Activated T-cell treated with anti-CD3 and anti-CD28 coated beads, Interleukin-2, amount 50 U/mL, for 24 hours (primary cell): ENCODE data around the gene ERFL.
A peak's percentile ranks its signal among the peaks of the same experiment; 100 is the strongest.
"Not testable (repeated sequence)": the region's sequence is repeated elsewhere in the genome, so short reads cannot be mapped to it uniquely, and the experiment has no call there.

ENCODE experiments used
- DNase-seq: peaks from one replicate; pipeline ENCODE4 v3.0.0-alpha.2; 2020
- H3K27ac Mint-ChIP-seq: 2 replicates; pipeline ENCODE4 v1.8.0; 2020; ENCODE audit warnings: mild to moderate bottlenecking, mixed read lengths
- H3K27me3 Mint-ChIP-seq: 2 replicates; pipeline ENCODE4 v1.8.0; 2020; ENCODE audit warnings: mixed read lengths
- H3K36me3 Mint-ChIP-seq: 2 replicates; pipeline ENCODE4 v1.8.0; 2020; ENCODE audit warnings: low read depth, mixed read lengths
- H3K4me1 Mint-ChIP-seq: 2 replicates; pipeline ENCODE4 v1.8.0; 2020; ENCODE audit warnings: low read depth, mixed read lengths
- H3K4me3 Mint-ChIP-seq: 2 replicates; pipeline ENCODE4 v1.8.0; 2020; ENCODE audit warnings: mild to moderate bottlenecking, moderate library complexity, mixed read lengths
- H3K9me3 Mint-ChIP-seq: 2 replicates; pipeline ENCODE4 v1.8.0; 2020; ENCODE audit warnings: mixed read lengths

ERFL gene

GRCh38 chr19:41957161-41957837 is 29.1 kb upstream of the ERFL start:
- no peaks in the 10 kb centered on the region for H3K9me3 Mint-ChIP-seq
- peaks cover 16% of the 10 kb centered on the region for H3K36me3 Mint-ChIP-seq
- peaks cover 19% of the 10 kb centered on the region for H3K4me1 Mint-ChIP-seq
- peak overlapping the region; percentile 83 for H3K4me3 Mint-ChIP-seq
- H3K27ac Mint-ChIP-seq: peak overlapping the region; percentile 90
- no peaks in the 10 kb centered on the region for H3K27me3 Mint-ChIP-seq
- no peak for DNase-seq

DNA sequence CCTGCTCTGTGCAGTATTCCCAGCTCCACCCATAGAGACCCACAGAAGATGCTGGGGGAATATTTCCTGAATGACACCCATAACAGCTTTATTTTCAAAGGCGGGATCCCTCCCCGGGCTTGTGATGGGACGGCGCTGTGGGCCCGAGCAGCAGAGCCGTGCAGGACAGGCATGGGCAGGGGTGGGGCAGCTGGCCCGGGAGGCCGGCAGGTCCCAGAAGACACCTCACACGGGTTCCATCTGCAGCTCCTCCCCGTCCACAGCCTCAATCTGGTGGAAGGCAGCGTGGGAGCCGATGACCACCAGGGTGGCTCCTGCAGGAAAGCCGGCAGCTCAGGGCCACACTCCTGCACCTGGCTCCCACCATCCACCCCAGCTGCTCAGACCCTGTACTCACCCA is 28.4 kb upstream of the ERFL start:
- Mint-ChIP-seq H3K27me3 (no peaks in the 10 kb centered on the region), H3K27ac (no peak overlapping the region), H3K4me1 (peaks cover 21% of the 10 kb centered on the region), H3K36me3 (peaks cover 16% of the 10 kb centered on the region), H3K4me3 (no peak overlapping the region), H3K9me3 (no peaks in the 10 kb centered on the region)
- no peak for DNase-seq

GRCh38 chr19:41955521-41955920 is 27.3 kb upstream of the ERFL start:
- no peak overlapping the region for H3K27ac Mint-ChIP-seq
- peaks cover 16% of the 10 kb centered on the region for H3K36me3 Mint-ChIP-seq
- no peak overlapping the region for H3K4me3 Mint-ChIP-seq
- no peaks in the 10 kb centered on the region for H3K9me3 Mint-ChIP-seq
- DNase-seq: no peak
- H3K4me1 Mint-ChIP-seq: peaks cover 29% of the 10 kb centered on the region
- no peaks in the 10 kb centered on the region for H3K27me3 Mint-ChIP-seq

GRCh38 chr19:41951686-41952172 is 23.5 kb upstream of the ERFL start:
- peak; percentile 95 for DNase-seq
- H3K4me3 Mint-ChIP-seq: peak overlapping the region; percentile 25
- no peaks in the 10 kb centered on the region for H3K9me3 Mint-ChIP-seq
- H3K4me1 Mint-ChIP-seq: peaks cover 32% of the 10 kb centered on the region
- no peaks in the 10 kb centered on the region for H3K27me3 Mint-ChIP-seq
- H3K36me3 Mint-ChIP-seq: peaks cover 6% of the 10 kb centered on the region
- peak overlapping the region; percentile 72 for H3K27ac Mint-ChIP-seq

DNA sequence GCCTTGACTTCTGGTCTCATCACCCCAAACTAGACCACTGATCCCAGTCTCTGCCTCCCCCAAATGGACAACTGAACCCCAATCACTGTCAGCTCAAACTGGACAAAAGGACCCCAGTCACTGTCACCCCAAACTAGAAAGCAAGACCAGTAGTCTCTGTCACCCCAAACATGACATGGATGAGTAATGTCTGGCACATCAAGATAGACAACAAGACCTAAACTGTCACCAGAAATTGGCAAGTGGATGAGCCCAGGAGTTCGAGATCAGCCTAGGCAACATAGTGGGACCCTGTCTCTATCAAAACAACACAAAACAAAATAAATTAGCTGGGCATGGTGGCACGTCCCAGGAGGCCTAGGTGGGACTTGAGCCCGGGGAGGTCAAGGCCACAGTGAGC is 18.8 kb upstream of the ERFL start:
- Mint-ChIP-seq H3K9me3 (no peaks in the 10 kb centered on the region), H3K27me3 (no peaks in the 10 kb centered on the region), H3K4me3 (no peak overlapping the region), H3K36me3 (no peaks in the 10 kb centered on the region), H3K27ac (peak overlapping the region; percentile 61), H3K4me1 (peaks cover 65% of the 10 kb centered on the region)
- no peak for DNase-seq

DNA sequence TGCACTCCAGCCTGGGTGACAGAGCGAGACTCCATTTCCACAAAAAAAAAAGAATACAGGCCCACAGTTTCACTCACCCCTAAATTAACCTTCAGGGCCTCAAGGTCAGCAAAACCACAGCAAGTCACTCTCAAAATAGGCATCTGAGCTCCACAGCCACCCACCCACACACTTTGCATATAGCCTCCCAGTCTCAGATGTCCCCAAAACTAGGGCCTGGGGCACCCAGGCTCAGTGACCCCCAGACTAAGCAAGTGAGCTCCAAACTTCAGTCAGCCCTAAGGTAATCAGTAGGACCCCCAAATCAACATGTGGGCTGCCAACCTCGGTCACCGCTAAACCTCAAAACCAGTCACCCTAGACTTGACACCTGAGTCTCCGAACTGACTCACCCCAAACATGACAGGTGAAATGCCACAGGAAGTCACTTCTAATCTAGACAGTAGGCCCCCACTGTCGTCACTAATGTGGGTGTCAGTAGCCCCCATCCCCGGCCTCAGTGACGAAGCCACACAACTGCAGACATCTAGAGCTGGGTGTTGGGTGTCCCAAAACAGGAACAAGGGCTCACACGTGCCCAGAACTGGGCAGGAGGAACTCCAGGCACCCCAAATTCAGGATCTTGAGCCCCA is 17.0 kb upstream of the ERFL start:
- Mint-ChIP-seq H3K4me3 (peak overlapping the region; percentile 61), H3K27ac (peak overlapping the region; percentile 98), H3K9me3 (no peaks in the 10 kb centered on the region), H3K36me3 (no peaks in the 10 kb centered on the region), H3K4me1 (peaks cover 64% of the 10 kb centered on the region), H3K27me3 (no peaks in the 10 kb centered on the region)
- peak; percentile 87 for DNase-seq

DNA sequence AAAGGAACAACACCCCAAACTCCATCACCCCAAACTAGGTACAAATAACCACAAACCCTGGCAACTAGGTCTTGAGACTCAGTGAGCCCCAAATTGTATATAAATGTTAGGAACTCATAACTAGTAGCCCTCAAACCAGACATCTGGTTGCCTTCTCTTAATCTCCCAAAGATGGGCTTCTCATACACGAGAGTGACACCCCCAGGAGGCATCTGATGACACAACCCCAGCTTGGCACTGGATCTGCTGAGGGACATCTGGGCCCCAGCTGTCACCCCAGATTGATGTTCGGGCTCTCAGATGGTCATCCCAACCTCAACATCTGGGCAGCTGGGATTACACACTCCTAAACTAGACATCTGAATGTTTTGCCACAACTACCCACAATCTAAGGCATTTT is 16.1 kb upstream of the ERFL start:
- Mint-ChIP-seq H3K4me3 (peak overlapping the region; percentile 61), H3K27ac (peak overlapping the region; percentile 98), H3K36me3 (no peaks in the 10 kb centered on the region), H3K4me1 (peaks cover 63% of the 10 kb centered on the region), H3K27me3 (no peaks in the 10 kb centered on the region), H3K9me3 (no peaks in the 10 kb centered on the region)
- DNase-seq: no peak

- H3K27me3 Mint-ChIP-seq: no peaks in the 10 kb centered on the region
- H3K27ac Mint-ChIP-seq: peak overlapping the region; percentile 82
- peak overlapping the region; percentile 37 for H3K4me3 Mint-ChIP-seq
- no peak for DNase-seq
- H3K9me3 Mint-ChIP-seq: no peaks in the 10 kb centered on the region
- H3K36me3 Mint-ChIP-seq: no peaks in the 10 kb centered on the region
- peaks cover 51% of the 10 kb centered on the region for H3K4me1 Mint-ChIP-seq
These were observed 13.4 kb upstream of the ERFL start for GRCh38 chr19:41941410-41942202.

DNA sequence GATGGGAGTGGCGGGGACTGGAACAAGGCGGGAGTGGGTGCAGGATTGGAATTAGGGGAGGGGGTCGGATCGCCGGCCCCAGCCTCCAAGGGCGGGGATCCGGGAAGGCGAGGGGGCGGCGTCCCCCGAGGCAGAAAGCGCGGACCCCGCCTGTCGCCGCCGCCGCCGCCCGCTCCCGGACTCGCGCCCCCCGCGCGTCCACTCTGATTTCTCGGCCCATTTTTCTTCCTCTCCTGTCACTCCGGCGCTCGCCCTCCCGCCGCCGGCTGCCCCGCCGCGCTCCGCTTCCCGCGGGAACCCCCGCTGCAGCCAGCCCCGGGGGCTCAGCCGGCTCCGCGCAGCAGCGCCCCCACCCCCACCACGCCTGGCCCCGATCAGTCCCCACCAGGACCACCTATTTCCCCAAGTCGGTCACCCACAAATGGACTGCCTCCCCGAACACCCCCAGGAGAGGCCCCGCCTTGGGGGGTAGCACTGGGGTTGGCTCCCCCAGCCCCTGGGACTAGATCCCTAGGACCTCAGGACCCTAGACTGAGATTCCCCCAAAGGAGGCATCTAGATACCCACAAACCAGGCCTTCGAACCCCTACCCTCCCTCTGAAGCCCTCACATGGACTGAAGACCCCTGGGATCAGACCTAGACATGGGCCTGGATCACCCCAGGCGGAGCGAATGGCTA is 12.6 kb upstream of the ERFL start:
- Mint-ChIP-seq H3K27ac (peak overlapping the region; percentile 90), H3K4me3 (peak overlapping the region; percentile 75), H3K9me3 (no peaks in the 10 kb centered on the region), H3K4me1 (peaks cover 52% of the 10 kb centered on the region), H3K36me3 (no peaks in the 10 kb centered on the region), H3K27me3 (no peaks in the 10 kb centered on the region)
- no peak for DNase-seq

- Mint-ChIP-seq H3K4me3 (peak overlapping the region; percentile 75), H3K9me3 (no peaks in the 10 kb centered on the region), H3K36me3 (no peaks in the 10 kb centered on the region), H3K4me1 (peaks cover 49% of the 10 kb centered on the region), H3K27me3 (no peaks in the 10 kb centered on the region), H3K27ac (peak overlapping the region; percentile 90)
- peak; percentile 72 for DNase-seq
These were observed 11.8 kb upstream of the ERFL start for GRCh38 chr19:41939861-41940730.

DNA sequence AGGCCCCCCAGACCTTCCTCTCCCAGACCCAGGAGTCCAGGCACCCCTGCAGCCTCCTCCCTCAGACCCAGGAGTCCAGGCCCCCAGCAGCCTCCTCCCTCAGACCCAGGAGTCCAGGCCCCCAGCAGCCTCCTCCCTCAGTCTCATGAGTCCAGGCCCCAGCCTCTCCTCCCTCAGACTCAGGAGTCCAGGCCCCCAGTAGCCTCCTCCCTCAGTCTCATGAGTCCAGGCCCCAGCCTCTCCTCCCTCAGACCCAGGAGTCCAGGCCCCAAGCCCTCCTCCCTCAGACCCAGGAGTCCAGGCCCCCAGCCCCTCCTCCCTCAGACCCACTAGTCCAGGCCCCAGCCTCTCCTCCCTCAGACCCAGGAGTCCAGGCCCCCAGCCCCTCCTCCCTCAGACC is 11.0 kb upstream of the ERFL start:
- H3K27ac Mint-ChIP-seq, H3K9me3 Mint-ChIP-seq, DNase-seq, H3K4me3 Mint-ChIP-seq, H3K27me3 Mint-ChIP-seq, H3K36me3 Mint-ChIP-seq: not testable (repeated sequence)
- H3K4me1 Mint-ChIP-seq: peaks cover 49% of the 10 kb centered on the region

DNA sequence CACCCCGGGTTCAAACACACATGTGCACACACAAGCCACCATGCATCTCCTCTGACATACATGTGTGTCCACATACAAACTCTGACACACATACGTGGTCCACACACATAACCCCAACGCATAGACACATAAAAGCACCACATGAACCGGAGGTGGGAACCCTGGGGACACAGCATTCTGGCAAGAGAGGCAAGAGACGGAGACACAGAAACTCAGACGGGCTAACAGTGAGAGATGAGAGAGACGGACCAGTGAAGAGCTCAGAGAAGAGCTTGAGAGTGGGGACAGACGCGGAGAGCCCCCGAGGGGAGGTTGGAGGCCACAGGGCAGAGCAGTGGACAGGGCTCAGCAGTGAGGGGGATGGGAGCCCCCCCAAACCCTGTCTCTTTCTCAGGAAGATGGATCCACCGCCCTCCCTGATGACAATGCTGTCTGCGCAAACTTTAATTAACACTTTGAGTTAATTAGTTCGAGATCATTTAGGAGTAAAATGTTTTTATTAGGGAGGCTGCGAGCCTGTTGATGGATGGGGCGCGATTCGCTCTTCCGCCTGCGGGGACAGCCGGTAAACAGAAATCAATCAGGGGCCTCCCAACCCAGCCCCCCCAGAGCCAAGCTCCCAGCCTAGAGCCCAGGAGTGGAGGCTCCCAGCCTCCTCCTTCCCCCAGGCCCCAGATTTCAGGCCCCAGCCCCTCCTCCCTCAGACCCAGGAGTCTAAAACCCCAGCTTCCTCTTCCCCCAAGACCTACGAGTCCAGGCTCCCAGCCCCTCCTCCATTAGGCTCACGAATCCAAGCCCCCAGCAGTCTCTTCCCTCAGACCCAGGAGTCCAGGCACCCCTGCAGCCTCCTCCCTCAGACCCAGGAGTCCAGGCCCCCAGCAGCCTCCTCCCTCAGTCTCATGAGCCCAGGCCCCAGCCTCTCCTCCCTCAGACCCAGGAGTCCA is 9.5 kb upstream of the ERFL start:
- no peaks in the 10 kb centered on the region for H3K27me3 Mint-ChIP-seq
- peaks cover 50% of the 10 kb centered on the region for H3K4me1 Mint-ChIP-seq
- no peaks in the 10 kb centered on the region for H3K36me3 Mint-ChIP-seq
- H3K27ac Mint-ChIP-seq: no peak overlapping the region
- H3K4me3 Mint-ChIP-seq: no peak overlapping the region
- H3K9me3 Mint-ChIP-seq: no peaks in the 10 kb centered on the region
- DNase-seq: no peak

GRCh38 chr19:41936961-41937360 is 8.7 kb upstream of the ERFL start:
- no peak for DNase-seq
- Mint-ChIP-seq H3K9me3 (no peaks in the 10 kb centered on the region), H3K4me3 (no peak overlapping the region), H3K36me3 (no peaks in the 10 kb centered on the region), H3K27me3 (no peaks in the 10 kb centered on the region), H3K27ac (peak overlapping the region; percentile 10), H3K4me1 (peaks cover 48% of the 10 kb centered on the region)
